ENCODE measurements around the gene SPIN1.

GRCh38 chr9:88364706-88365105, 23.5 kb upstream of the SPIN1 start:
- TF ChIP-seq POLR2AphosphoS5 (IDR thresholded peaks at IDR 0.05; ENCODE audit: low read depth, low read length) (no peak), POLR2A (IDR thresholded peaks at IDR 0.05; ENCODE audit: low read depth, low read length) (no peak), TAF1 (IDR thresholded peaks at IDR 0.05; ENCODE audit: borderline replicate concordance, low read depth, low read length) (no peak)
